Mesothelial cell of epicardium (in vitro differentiated cells): ENCODE measurements around the gene PRDM12. TPM values are rescaled to one million over a fixed set of nuclear protein-coding genes. Genes with fewer than 3 reads are reported as not detected.

Experiments used
- DNase-seq, 2 experiments: peaks; one replicate each; pipeline ENCODE4 v3.0.0; 2021; ENCODE audit warnings: low spot score in 2 of 2; ENCODE audit not compliant: unreplicated experiment in 2 of 2
- H3K27ac Mint-ChIP-seq: 2 replicates; pipeline ENCODE4 v1.8.0; 2021; ENCODE audit warnings: mixed read lengths
- H3K27me3 Mint-ChIP-seq: 2 replicates; pipeline ENCODE4 v1.8.0; 2021; ENCODE audit warnings: low read depth, mixed read lengths
- H3K36me3 Mint-ChIP-seq: 2 replicates; pipeline ENCODE4 v1.8.0; 2021; ENCODE audit warnings: mixed read lengths
- H3K4me1 Mint-ChIP-seq: 2 replicates; pipeline ENCODE4 v1.8.0; 2021; ENCODE audit warnings: mixed read lengths
- H3K4me3 Mint-ChIP-seq: 2 replicates; pipeline ENCODE4 v1.8.0; 2021; ENCODE audit warnings: mild to moderate bottlenecking, moderate library complexity, mixed read lengths
- H3K9me3 Mint-ChIP-seq: 2 replicates; pipeline ENCODE4 v1.8.0; 2021; ENCODE audit warnings: mixed read lengths
- total RNA-seq: library from RNA; stranded (reverse); gene quantifications from 3 replicates; pipeline ENCODE4 v1.2.1, GENCODE V29; 2021
- TF ChIP-seq, protein P1 (sequence below): fragments of 200-600 bp; sonication (generic); IDR thresholded peaks from one replicate; pipeline ENCODE4 v1.5.0; 2021; ENCODE audit warnings: antibody characterized with exemption; ENCODE audit not compliant: unreplicated experiment

The PRDM12 gene
- total RNA-seq, 1 donor from 2014 or later: not detected

GRCh38 chr9:130675396-130675795 is 11.0 kb downstream of the PRDM12 start:
- Mint-ChIP-seq H3K36me3 (no peaks in the 10 kb centered on the region), H3K27me3 (peaks cover 60% of the 10 kb centered on the region), H3K4me1 (no peaks in the 10 kb centered on the region), H3K4me3 (no peak overlapping the region), H3K27ac (no peak overlapping the region), H3K9me3 (no peaks in the 10 kb centered on the region)
- TF ChIP-seq, protein P1, sequence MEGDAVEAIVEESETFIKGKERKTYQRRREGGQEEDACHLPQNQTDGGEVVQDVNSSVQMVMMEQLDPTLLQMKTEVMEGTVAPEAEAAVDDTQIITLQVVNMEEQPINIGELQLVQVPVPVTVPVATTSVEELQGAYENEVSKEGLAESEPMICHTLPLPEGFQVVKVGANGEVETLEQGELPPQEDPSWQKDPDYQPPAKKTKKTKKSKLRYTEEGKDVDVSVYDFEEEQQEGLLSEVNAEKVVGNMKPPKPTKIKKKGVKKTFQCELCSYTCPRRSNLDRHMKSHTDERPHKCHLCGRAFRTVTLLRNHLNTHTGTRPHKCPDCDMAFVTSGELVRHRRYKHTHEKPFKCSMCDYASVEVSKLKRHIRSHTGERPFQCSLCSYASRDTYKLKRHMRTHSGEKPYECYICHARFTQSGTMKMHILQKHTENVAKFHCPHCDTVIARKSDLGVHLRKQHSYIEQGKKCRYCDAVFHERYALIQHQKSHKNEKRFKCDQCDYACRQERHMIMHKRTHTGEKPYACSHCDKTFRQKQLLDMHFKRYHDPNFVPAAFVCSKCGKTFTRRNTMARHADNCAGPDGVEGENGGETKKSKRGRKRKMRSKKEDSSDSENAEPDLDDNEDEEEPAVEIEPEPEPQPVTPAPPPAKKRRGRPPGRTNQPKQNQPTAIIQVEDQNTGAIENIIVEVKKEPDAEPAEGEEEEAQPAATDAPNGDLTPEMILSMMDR: no peak
- no peak for DNase-seq

GRCh38 chr9:130677252-130677651 is 12.9 kb downstream of the PRDM12 start:
- peaks cover 1% of the 10 kb centered on the region for H3K4me1 Mint-ChIP-seq

GRCh38 chr9:130680836-130681768 is 16.7 kb downstream of the PRDM12 start:
- TF ChIP-seq, protein P1: no peak
- H3K9me3 Mint-ChIP-seq: no peaks in the 10 kb centered on the region
- peaks cover 56% of the 10 kb centered on the region for H3K27me3 Mint-ChIP-seq
- DNase-seq: no peak
- H3K36me3 Mint-ChIP-seq: no peaks in the 10 kb centered on the region
- H3K4me1 Mint-ChIP-seq: peaks cover 4% of the 10 kb centered on the region
- H3K4me3 Mint-ChIP-seq: peak overlapping the region; percentile 47
- no peak overlapping the region for H3K27ac Mint-ChIP-seq

More at GRCh38 chr9:130677252-130677651, 12.9 kb downstream of the PRDM12 start:
- no peak overlapping the region for H3K27ac Mint-ChIP-seq
- TF ChIP-seq, protein P1: no peak
- no peaks in the 10 kb centered on the region for H3K9me3 Mint-ChIP-seq
- H3K4me3 Mint-ChIP-seq: no peak overlapping the region
- no peaks in the 10 kb centered on the region for H3K36me3 Mint-ChIP-seq
- no peak for DNase-seq
- peaks cover 59% of the 10 kb centered on the region for H3K27me3 Mint-ChIP-seq

DNA sequence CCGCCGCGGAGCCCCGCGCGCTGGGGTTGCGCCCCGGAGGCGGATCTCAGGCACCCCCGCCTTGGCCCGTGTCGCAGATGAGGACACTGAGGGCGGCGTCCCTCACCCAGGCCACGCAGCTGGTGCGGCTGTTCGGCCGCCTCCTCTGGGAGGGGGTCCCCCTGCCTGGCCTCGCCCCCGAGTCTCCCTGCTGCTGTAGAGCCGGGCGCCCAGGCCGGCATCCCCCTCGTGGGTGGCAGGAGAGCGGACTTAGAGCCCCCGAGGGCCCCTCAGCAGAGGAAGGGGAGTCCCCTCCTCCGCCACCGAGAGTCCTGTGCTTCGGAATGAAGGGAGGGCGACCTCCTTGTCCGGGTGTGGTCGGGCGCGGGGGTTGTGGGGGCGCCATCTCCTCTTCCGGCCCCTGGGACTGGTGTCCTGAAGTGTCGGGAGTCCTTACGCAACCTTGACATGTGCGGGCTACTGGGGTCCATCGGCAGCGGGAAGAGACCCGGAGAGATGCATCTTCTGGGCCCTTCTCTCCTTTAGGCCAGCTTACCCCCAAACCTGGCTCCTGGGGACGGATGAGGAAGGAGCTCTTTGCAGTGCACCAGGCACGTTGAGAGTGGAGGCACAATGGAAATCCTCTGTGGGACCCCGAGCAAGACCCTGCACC is 17.5 kb downstream of the PRDM12 start:
- no peak overlapping the region for H3K27ac Mint-ChIP-seq
- H3K4me3 Mint-ChIP-seq: peak overlapping the region; percentile 77
- TF ChIP-seq, protein P1: no peak
- H3K4me1 Mint-ChIP-seq: peaks cover 4% of the 10 kb centered on the region
- no peaks in the 10 kb centered on the region for H3K36me3 Mint-ChIP-seq
- peaks cover 51% of the 10 kb centered on the region for H3K27me3 Mint-ChIP-seq
- no peak for DNase-seq
- no peaks in the 10 kb centered on the region for H3K9me3 Mint-ChIP-seq

DNA sequence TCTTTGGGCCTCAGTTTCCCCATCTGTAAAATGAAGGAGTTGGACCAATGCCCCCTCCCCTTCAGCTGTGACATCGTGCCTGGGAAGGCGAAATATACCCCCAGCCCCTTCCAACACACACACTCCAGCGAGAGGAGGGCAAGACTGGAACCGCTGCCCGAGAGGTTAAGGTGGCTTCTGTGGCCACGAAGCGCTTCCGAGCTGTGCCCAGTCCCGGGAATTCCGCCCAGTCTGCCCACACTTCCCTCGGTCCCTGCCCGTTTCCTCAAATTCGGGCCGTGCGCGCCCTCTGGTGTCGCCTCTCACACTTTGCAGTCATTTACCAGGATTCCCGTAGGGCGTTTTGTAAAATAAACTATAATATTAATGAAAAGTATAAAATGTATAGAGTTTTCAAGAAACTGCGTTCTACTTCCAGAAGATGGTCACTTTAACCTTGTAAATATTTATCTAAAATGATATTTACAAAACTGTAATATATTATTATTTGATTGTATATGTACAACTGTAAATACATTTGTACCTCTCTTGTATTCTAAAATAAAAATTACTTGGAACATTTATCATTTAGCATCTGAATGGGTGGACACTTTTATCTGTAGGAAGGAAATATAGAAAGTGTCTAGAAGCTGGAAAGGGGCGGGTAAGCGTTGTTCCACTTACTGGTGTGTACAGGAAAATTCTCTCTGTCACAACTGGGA is 18.2 kb downstream of the PRDM12 start:
- Mint-ChIP-seq H3K36me3 (no peaks in the 10 kb centered on the region), H3K4me3 (peak overlapping the region; percentile 77), H3K9me3 (no peaks in the 10 kb centered on the region), H3K27me3 (peaks cover 44% of the 10 kb centered on the region), H3K27ac (no peak overlapping the region), H3K4me1 (peaks cover 4% of the 10 kb centered on the region)
- TF ChIP-seq, protein P1: peak; percentile 81
- peak in 1 of 2 experiments; percentile 83 for DNase-seq
